AG04450 (cell line): Measurements from ENCODE around the gene UCK2. TPM values are rescaled to one million over a fixed set of nuclear protein-coding genes. Genes with fewer than 3 reads are reported as not detected.
A peak's percentile ranks its signal among the peaks of the same experiment; 100 is the strongest.

ENCODE experiments used
- CTCF ChIA-PET: fragments of 300-600, 350-600 bp; formaldehyde crosslinking; extraction: SDS; loops from one replicate; lab custom pipeline; 2022; ENCODE audit warnings: antibody characterized with exemption, inconsistent platforms; lab: Charles Lee
- POLR2A ChIA-PET: fragments of 350-600 bp; formaldehyde crosslinking; extraction: SDS; loops from one replicate; lab custom pipeline; 2021; ENCODE audit warnings: antibody characterized with exemption, inconsistent platforms; lab: Yijun Ruan, JAX
- DNase-seq: peaks from one replicate; pipeline ENCODE4 v3.0.0-alpha.2; 2011; ENCODE audit warnings: low read depth, low spot score
- H3K27ac ChIP-seq: one replicate; pipeline ENCODE4 v1.5.1; 2012; ENCODE audit warnings: low read depth, low read length, control low read depth
- H3K27me3 ChIP-seq: one replicate; pipeline ENCODE4 v1.6.0; 2012; ENCODE audit warnings: low read length; ENCODE audit not compliant: control insufficient read depth, insufficient read depth
- H3K4me3 ChIP-seq: 2 replicates; pipeline ENCODE4 v1.5.1; 2011; ENCODE audit warnings: mild to moderate bottlenecking, low read depth, low read length, control low read depth
- H3K9me3 ChIP-seq: 2 replicates; pipeline ENCODE4 v1.5.1; 2012; ENCODE audit warnings: low read length; ENCODE audit not compliant: control insufficient read depth, insufficient read depth
- CTCF ChIP-seq: IDR thresholded peaks from 2 replicates; pipeline ENCODE4 v1.5.1; 2011; ENCODE audit warnings: low read depth, low read length, control low read depth, inconsistent platforms
- polyA plus RNA-seq: library from polyadenylated mRNA; depleted of rRNA; stranded (reverse); fragments of >200 nt; gene quantifications from 2 replicates; pipeline ENCODE4 v1.2.3, GENCODE V29; 2011

The UCK2 gene
- polyA plus RNA-seq, 1 experiment, result 52.7 TPM

- H3K4me3 ChIP-seq, result no peak overlapping the region
- H3K27ac ChIP-seq, result no peak overlapping the region
- no peaks in the 10 kb centered on the region for H3K9me3 ChIP-seq
- no peak for TF ChIP-seq CTCF
- CTCF ChIA-PET, result interaction anchor here (1.2 to 1.6 kb wide), 2 partner anchors 97 to 98 kb away, joined by 3 to 5 read pairs; no protein-coding TSS in a partner anchor
- POLR2A ChIA-PET, result no interaction called here
- H3K27me3 ChIP-seq, result no peaks in the 10 kb centered on the region
- no peak for DNase-seq
These were observed 10.5 kb upstream of the UCK2 start for GRCh38 chr1:165816826-165817497.

- ChIA-PET POLR2A (no interaction called here), CTCF (interaction anchor here (0.6 to 1.5 kb wide), 4 partner anchors 90 to 1979 kb away, joined by 3 to 9 read pairs (median 5); no protein-coding TSS in a partner anchor)
- no peaks in the 10 kb centered on the region for H3K9me3 ChIP-seq
- H3K27ac ChIP-seq, result no peak overlapping the region
- DNase-seq, result no peak
- H3K4me3 ChIP-seq, result no peak overlapping the region
- H3K27me3 ChIP-seq, result no peaks in the 10 kb centered on the region
- no peak for TF ChIP-seq CTCF
These were observed 3.7 kb upstream of the UCK2 start for GRCh38 chr1:165823552-165824268.

- Histone ChIP-seq H3K27ac (no peak overlapping the region), H3K27me3 (no peaks in the 10 kb centered on the region), H3K4me3 (no peak overlapping the region), H3K9me3 (no peaks in the 10 kb centered on the region)
- POLR2A ChIA-PET, result no interaction called here
- TF ChIP-seq CTCF, result no peak
- DNase-seq, result no peak
- CTCF ChIA-PET, result interaction anchor here (1.5 kb wide), 1 partner anchor 89 kb away, joined by 7 read pairs; no protein-coding TSS in a partner anchor
These were observed 3.2 kb upstream of the UCK2 start for GRCh38 chr1:165824269-165824643.

GRCh38 chr1:165826565-165827267 lies 698 bp upstream of the UCK2 start:
- H3K27ac ChIP-seq, result no peak overlapping the region
- POLR2A ChIA-PET, result interaction anchor here (3.4 kb wide), 1 partner anchor 58 kb away, joined by 20 read pairs; the partner anchor contains the start of gene TMCO1
- H3K4me3 ChIP-seq, result peak overlapping the region; percentile 88
- CTCF ChIA-PET, result interaction anchor here (0.6 to 1.5 kb wide), 10 partner anchors 8 to 1015 kb away, joined by 3 to 8 read pairs (median 3); no protein-coding TSS in a partner anchor
- DNase-seq, result no peak
- no peaks in the 10 kb centered on the region for H3K27me3 ChIP-seq
- H3K9me3 ChIP-seq, result no peaks in the 10 kb centered on the region
- no peak for TF ChIP-seq CTCF
